SK-N-SH treated with all-trans-retinoic acid at 6 μM for 48 hours (cell line): Measurements from ENCODE around the gene DRAP1.

Experiments
- ARNTL ChIP-seq: fragments of 450-650 bp; formaldehyde crosslinking; IDR thresholded peaks from 2 replicates; pipeline ENCODE4 v1.5.0; 2020; ENCODE audit warnings: low read depth, mild to moderate bottlenecking, moderate library complexity, borderline replicate concordance
- CREB5 ChIP-seq: fragments of 250-450 bp; sonication (Bioruptor Pico); IDR thresholded peaks from 2 replicates; pipeline ENCODE4 v1.5.1; 2020; ENCODE audit warnings: low read depth, mild to moderate bottlenecking, moderate library complexity
- CSDC2 ChIP-seq: fragments of 250-450 bp; sonication (Bioruptor Pico); IDR thresholded peaks from 2 replicates; pipeline ENCODE4 v1.5.0; 2020; ENCODE audit warnings: mild to moderate bottlenecking, moderate library complexity
- ISL1 ChIP-seq: fragments of 250-450 bp; sonication (Bioruptor Pico); IDR thresholded peaks from 2 replicates; pipeline ENCODE4 v2.1.2; 2022; ENCODE audit warnings: mild to moderate bottlenecking, moderate library complexity
- RARB ChIP-seq: fragments of 250-450 bp; sonication (Bioruptor Pico); IDR thresholded peaks from 2 replicates; pipeline ENCODE4 v1.8.0; 2021; ENCODE audit warnings: mild to moderate bottlenecking, moderate library complexity
- TOX ChIP-seq: fragments of 250-450 bp; sonication (Bioruptor Pico); IDR thresholded peaks from 2 replicates; pipeline ENCODE4 v1.8.0; 2021; ENCODE audit warnings: mild to moderate bottlenecking, moderate library complexity, borderline replicate concordance
- ZFP3 ChIP-seq: fragments of 250-450 bp; sonication (Bioruptor Pico); IDR thresholded peaks from 2 replicates; pipeline ENCODE4 v1.5.0; 2020; ENCODE audit warnings: mild to moderate bottlenecking, moderate library complexity
- ZNF565 ChIP-seq: fragments of 450-650 bp; formaldehyde crosslinking; conservative IDR thresholded peaks from 2 replicates; pipeline ENCODE4 v1.5.0; 2020; ENCODE audit warnings: low read depth, mild to moderate bottlenecking, moderate library complexity
- TF ChIP-seq, protein P1 (sequence below): fragments of 250-450 bp; sonication (Bioruptor Pico); IDR thresholded peaks from 2 replicates; pipeline ENCODE4 v1.8.0; 2020; ENCODE audit warnings: mild to moderate bottlenecking, moderate library complexity, borderline replicate concordance

DNA sequence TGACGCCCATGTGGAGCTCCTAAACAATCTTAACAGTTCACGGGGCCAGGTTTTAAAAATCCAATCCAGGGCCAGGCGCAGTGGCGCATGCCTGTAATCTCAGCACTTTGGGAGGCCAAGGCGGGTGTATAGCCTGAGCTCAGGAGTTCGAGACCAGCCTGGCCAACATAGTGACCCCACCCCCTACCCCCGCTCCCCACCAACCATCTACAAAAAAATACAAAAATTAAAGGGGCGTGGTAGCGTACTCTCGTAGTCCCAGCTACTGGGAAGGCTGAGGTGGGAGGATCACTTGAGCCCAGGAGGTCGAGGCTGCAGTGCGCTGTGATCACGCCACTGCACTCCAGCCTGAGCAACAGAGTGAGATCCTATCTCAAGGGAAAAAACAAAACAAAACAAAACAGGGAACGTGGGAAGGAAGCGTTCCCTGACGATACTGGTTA is 41.6 kb downstream of the DRAP1 start:
- TF ChIP-seq, protein P1, sequence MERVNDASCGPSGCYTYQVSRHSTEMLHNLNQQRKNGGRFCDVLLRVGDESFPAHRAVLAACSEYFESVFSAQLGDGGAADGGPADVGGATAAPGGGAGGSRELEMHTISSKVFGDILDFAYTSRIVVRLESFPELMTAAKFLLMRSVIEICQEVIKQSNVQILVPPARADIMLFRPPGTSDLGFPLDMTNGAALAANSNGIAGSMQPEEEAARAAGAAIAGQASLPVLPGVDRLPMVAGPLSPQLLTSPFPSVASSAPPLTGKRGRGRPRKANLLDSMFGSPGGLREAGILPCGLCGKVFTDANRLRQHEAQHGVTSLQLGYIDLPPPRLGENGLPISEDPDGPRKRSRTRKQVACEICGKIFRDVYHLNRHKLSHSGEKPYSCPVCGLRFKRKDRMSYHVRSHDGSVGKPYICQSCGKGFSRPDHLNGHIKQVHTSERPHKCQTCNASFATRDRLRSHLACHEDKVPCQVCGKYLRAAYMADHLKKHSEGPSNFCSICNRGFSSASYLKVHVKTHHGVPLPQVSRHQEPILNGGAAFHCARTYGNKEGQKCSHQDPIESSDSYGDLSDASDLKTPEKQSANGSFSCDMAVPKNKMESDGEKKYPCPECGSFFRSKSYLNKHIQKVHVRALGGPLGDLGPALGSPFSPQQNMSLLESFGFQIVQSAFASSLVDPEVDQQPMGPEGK: no peak
- TF ChIP-seq CSDC2 (CRISPR knock-in tag) (no peak), TOX (CRISPR knock-in tag) (no peak), ZFP3 (no peak), ISL1 (CRISPR knock-in tag) (no peak), ZNF565 (no peak), CREB5 (CRISPR knock-in tag) (no peak), RARB (CRISPR knock-in tag) (no peak), ARNTL (CRISPR knock-in tag) (no peak)
